Prostate gland (tissue), 2 donors: ENCODE measurements around the gene FOXP2.

Experiments
- POLR2A ChIP-seq: fragments of 450-650 bp; IDR thresholded peaks from one replicate; pipeline ENCODE4 v1.6.1; 2016; ENCODE audit warnings: antibody characterized with exemption, mild to moderate bottlenecking
- POLR2AphosphoS5 ChIP-seq: sonication (generic); formaldehyde crosslinking; IDR thresholded peaks from one replicate; pipeline ENCODE4 v1.6.1; 2017; ENCODE audit warnings: antibody characterized with exemption
- TF ChIP-seq, protein P1 (sequence below), 4 experiments: fragments of 200-600 bp in 2 of 4; fragments of 450-650 bp in 2 of 4; sonication (generic) in 2 of 4; IDR thresholded peaks; 1 replicate in 3 of 4; 2 replicates in 1 of 4; pipeline ENCODE4 v1.5.1; 2016 to 2019; ENCODE audit warnings: antibody characterized with exemption in 4 of 4, mild to moderate bottlenecking in 2 of 4, moderate library complexity in 2 of 4

DNA sequence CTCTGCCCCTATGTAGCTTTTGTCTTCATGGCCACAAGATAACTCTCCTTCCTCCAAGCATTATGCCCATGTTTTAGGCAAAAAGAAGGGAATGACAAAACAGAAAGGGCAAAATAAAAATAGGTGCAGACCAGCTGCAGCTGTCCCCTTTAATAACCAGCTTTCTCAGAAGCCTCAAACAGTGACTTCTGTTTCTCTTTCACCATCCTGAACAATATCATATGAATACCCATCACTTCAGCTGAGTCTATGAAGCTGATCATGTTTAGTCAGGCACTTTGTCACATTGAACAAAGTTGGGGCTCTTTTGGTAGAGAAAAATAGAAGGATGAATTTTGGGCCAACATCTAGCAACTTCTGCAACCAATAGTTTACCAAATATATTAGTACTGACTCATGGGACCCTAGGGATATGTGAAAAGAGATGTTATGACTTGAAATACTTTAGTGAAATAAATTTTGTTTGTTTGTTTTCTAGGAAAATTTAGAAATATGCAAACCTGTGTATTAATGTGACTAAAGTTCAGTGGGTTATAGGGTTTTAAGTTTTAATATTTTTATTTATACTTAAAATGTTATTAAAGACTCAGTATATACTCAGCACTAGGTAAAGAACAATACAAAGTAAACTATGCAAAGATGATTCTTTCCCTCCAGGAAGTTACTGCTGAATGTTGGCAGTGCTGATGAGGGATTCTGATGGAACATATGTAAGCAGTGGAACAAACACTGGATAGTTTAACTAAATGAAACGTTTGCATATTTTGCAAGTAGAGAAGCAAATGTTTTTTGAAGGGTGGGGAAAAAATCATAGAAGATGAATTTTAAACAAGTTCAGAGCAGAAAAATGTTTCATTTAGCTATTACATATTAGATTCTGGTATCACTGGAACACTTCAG, 133.7 kb downstream of the FOXP2 start:
- no peak for TF ChIP-seq POLR2A
- TF ChIP-seq, protein P1, sequence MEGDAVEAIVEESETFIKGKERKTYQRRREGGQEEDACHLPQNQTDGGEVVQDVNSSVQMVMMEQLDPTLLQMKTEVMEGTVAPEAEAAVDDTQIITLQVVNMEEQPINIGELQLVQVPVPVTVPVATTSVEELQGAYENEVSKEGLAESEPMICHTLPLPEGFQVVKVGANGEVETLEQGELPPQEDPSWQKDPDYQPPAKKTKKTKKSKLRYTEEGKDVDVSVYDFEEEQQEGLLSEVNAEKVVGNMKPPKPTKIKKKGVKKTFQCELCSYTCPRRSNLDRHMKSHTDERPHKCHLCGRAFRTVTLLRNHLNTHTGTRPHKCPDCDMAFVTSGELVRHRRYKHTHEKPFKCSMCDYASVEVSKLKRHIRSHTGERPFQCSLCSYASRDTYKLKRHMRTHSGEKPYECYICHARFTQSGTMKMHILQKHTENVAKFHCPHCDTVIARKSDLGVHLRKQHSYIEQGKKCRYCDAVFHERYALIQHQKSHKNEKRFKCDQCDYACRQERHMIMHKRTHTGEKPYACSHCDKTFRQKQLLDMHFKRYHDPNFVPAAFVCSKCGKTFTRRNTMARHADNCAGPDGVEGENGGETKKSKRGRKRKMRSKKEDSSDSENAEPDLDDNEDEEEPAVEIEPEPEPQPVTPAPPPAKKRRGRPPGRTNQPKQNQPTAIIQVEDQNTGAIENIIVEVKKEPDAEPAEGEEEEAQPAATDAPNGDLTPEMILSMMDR (IDR thresholded peaks at IDR 0.05), result no peak
- no peak for TF ChIP-seq POLR2AphosphoS5
